ENCODE results near the gene ANKRD44. TPM values are rescaled to one million over a fixed set of nuclear protein-coding genes. Genes with fewer than 3 reads are reported as not detected.

The ANKRD44 gene
- total and polyA plus RNA-seq, 5 experiments from 2014 or later, result 85.8 to 279 (median 96.1) TPM

DNA sequence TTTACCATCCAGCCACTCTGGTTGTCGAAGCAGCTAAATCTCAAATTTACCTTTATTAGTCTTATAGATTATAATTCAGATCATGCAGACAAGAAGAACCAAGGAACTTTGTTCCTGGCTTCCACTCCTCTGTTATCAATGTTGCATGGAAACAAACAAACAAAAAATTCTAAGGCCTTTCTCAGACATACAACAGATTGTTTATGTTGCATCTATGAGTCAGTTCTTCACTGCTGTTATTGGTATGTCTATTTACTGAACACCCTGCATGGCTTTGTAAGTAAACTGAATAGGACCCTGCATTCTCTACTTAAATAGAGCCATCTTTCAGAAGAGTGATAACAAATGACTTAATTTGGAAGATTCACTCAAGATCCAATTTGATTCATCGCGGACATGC, 1.6 kb upstream of the ANKRD44 start:
- Mint-ChIP-seq H3K27me3 (no peaks in the 10 kb centered on the region), H3K27ac (peak overlapping the region; percentile 89 to 98 (median 94)), H3K4me3 (peak overlapping the region in 8 of 10 donors; percentile 7 to 96 (median 89)), H3K4me1 (peaks cover 25 to 53% (median 49%) of the 10 kb centered on the region in 4 donors), H3K36me3 (no peaks in the 10 kb centered on the region), H3K9me3 (no peaks in the 10 kb centered on the region)
- DNase-seq (no peak), ATAC-seq (no peak)
- POLR2A ChIA-PET, result interaction anchor here (1.9 to 15.8 kb wide), 6 partner anchors 11 to 121 kb away, joined by 4 to 582 read pairs (median 56); no protein-coding TSS in a partner anchor

DNA sequence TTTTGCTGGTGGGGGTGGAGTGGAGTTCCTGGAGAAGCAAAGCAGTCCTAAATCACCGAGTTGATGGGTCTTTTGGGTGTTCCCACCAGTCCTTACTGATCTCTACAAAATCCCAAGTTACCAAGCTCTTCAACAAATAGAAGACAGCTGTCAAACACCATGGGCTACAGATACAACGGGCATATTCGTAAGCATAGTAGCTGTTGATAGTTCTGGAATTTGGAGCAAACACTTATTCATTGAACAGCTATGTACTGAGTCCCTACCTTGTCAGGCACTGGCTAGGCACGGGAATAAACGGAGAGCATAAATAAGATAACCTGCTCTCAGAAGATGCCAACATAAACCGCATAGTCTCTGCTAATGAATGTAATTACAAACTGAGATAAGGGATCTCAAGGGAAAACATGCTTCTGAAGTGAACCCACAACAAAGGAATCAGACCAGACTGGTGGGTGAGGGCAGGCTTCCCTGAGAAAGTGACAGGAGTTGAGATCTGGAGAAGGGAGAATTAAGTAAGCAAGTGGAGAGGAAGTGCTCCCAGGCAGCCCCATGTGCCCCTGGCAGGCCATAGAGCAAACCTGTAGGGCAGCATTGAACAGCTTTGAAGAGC, 947 bp upstream of the ANKRD44 start:
- POLR2A ChIA-PET, result interaction anchor here (0.5 to 15.8 kb wide), 19 partner anchors 9 to 198 kb away, joined by 3 to 582 read pairs (median 10); partner anchors contain the start of gene SF3B1
- DNase-seq, result no peak
- Mint-ChIP-seq H3K36me3 (no peaks in the 10 kb centered on the region), H3K9me3 (no peaks in the 10 kb centered on the region), H3K27ac (peak overlapping the region; percentile 89 to 98 (median 94)), H3K4me3 (peak overlapping the region; percentile 80 to 96 (median 88)), H3K27me3 (no peaks in the 10 kb centered on the region), H3K4me1 (peaks cover 28 to 59% (median 53%) of the 10 kb centered on the region in 4 donors)
- ATAC-seq, result no peak

DNA sequence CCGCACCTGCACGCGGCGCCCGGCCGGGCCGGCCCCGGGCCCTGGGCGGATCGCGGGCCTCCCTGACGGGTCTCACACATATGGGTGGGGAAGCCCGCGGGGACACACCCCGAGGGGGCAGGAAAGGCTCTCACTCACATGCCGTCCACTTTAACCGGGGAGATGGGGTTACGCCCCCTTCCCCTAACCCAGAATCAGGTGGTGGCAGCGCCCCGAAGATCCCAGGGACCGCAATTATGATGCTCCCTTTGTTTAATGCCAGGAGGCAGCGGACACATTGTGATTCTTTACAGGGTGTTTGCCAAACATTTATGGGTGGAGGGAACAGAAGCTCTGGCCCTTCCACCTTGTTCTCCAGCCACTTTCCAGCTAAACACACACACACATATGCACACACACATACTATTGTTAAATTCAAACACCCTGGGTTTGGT, 424 bp upstream of the ANKRD44 start:
- H3K4me3 Mint-ChIP-seq, result peak overlapping the region; percentile 80 to 96 (median 88)
- no peaks in the 10 kb centered on the region for H3K27me3 Mint-ChIP-seq
- no peak for DNase-seq
- peak overlapping the region; percentile 89 to 98 (median 94) for H3K27ac Mint-ChIP-seq
- POLR2A ChIA-PET, result interaction anchor here (0.5 to 15.8 kb wide), 20 partner anchors 9 to 197 kb away, joined by 3 to 582 read pairs (median 8); partner anchors contain the start of gene SF3B1
- H3K4me1 Mint-ChIP-seq, result peaks cover 32 to 65% (median 57%) of the 10 kb centered on the region in 4 donors
- no peaks in the 10 kb centered on the region for H3K36me3 Mint-ChIP-seq
- H3K9me3 Mint-ChIP-seq, result no peaks in the 10 kb centered on the region
- ATAC-seq, result no peak

DNA sequence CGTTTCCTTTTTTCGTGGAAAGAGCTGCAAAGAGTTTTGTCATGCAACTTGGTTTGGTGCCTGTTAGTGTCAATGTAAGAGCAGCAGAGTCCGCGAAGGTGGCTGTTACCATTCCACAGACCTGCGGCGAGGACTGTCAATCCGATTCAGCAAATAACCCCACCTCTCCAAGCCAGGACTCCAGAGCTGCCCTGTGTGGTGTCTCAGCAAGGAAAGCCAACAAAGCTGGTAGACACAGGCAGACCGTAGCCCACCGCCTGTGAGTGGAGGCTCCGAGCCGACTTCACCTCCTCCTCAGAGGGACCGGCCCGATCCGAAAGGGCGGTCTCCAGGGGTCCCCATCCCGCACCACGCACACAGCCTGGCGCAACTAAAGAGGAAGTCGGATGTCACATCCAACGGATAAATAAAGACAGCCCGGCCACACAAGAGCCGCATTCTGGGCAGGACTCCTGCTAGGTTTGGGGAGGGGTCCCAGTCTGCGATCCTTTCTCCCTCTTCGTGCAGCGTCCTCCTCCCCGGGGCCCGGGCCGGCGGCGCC, 819 bp downstream of the ANKRD44 start:
- POLR2A ChIA-PET, result interaction anchor here (0.5 to 15.8 kb wide), 29 partner anchors 8 to 190 kb away, joined by 3 to 582 read pairs (median 7); partner anchors contain the start of gene SF3B1

DNA sequence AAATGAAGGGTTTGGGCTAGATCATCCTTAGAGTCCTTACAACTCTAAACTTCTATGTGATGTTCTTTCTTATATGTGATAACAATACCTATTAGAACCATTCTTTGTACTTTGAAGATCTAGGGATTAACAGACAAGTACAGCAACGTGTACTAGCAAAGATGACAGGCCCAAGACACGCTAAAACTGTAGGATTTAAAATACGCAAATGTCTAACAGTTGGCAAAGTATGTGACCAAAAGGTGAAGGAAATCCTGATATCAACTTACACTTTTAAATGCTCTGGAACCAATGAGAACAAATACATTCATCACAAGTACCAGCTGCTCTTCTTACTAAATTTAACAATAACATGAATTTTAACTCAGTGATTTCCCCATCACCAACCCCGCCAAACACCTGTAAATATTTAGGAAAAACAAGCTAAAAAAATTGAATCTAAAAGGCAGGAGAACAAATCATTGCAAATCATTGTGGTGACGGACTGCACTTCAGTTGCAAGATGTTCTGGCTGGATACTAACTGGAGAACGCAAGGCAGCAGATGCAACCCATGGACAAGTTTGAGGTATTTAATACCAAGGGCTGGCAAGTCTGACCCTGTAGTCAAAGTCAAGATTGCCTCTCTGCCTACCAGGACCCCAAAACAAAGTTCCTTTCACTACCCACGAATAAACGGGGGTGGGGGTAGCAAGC, 1.4 kb downstream of the ANKRD44 start:
- Mint-ChIP-seq H3K4me1 (peaks cover 38 to 66% (median 63%) of the 10 kb centered on the region in 4 donors), H3K4me3 (peak overlapping the region; percentile 92 to 99 (median 96)), H3K9me3 (no peaks in the 10 kb centered on the region), H3K36me3 (peaks cover 0 to 6% (median 2%) of the 10 kb centered on the region in 3 donors), H3K27ac (peak overlapping the region; percentile 93 to 98 (median 95)), H3K27me3 (no peaks in the 10 kb centered on the region)
- DNase-seq (peak in 2 of 10 donors; percentile 37 to 40), ATAC-seq (no peak)
- POLR2A ChIA-PET, result interaction anchor here (0.5 to 15.8 kb wide), 27 partner anchors 11 to 196 kb away, joined by 3 to 582 read pairs (median 9); partner anchors contain the start of gene SF3B1

More for the DNA sequence above, 819 bp downstream of the ANKRD44 start:
- Mint-ChIP-seq H3K27me3 (no peaks in the 10 kb centered on the region), H3K4me1 (peaks cover 36 to 67% (median 62%) of the 10 kb centered on the region in 4 donors), H3K9me3 (no peaks in the 10 kb centered on the region), H3K36me3 (peaks cover 0 to 6% (median 2%) of the 10 kb centered on the region in 3 donors), H3K27ac (peak overlapping the region; percentile 93 to 98 (median 95)), H3K4me3 (peak overlapping the region; percentile 92 to 99 (median 96))
- ATAC-seq, result peak; percentile 6
- peak in 7 of 10 donors; percentile 19 to 63 (median 44) for DNase-seq

DNA sequence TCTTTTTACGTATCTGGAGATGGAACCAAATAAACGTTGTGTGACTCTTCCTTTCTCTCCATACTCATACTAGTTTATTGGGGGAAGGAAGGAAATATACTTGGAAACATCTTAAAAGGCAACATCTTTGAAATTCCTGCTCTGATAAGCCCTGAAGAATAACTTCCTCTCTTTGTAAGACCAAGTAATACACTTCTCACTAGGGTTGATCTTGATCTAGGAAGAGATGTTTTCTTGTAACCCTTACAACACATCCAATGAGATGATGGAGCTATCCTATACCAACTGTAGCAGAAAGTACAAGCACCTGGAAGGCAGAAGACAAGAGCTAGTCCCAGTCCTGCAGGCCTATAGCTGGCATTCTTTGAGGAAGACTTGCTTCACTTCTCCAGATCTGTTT, 2.0 kb downstream of the ANKRD44 start:
- H3K27me3 Mint-ChIP-seq, result no peaks in the 10 kb centered on the region
- H3K4me3 Mint-ChIP-seq, result peak overlapping the region; percentile 92 to 99 (median 96)
- H3K27ac Mint-ChIP-seq, result peak overlapping the region; percentile 93 to 98 (median 95)
- POLR2A ChIA-PET, result interaction anchor here (0.6 to 15.8 kb wide), 24 partner anchors 9 to 195 kb away, joined by 3 to 582 read pairs (median 12); partner anchors contain the start of gene SF3B1
- ATAC-seq (no peak), DNase-seq (no peak)
- H3K9me3 Mint-ChIP-seq, result no peaks in the 10 kb centered on the region
- H3K4me1 Mint-ChIP-seq, result peaks cover 38 to 71% (median 64%) of the 10 kb centered on the region in 4 donors
- peaks cover 0 to 6% (median 2%) of the 10 kb centered on the region in 3 donors for H3K36me3 Mint-ChIP-seq

DNA sequence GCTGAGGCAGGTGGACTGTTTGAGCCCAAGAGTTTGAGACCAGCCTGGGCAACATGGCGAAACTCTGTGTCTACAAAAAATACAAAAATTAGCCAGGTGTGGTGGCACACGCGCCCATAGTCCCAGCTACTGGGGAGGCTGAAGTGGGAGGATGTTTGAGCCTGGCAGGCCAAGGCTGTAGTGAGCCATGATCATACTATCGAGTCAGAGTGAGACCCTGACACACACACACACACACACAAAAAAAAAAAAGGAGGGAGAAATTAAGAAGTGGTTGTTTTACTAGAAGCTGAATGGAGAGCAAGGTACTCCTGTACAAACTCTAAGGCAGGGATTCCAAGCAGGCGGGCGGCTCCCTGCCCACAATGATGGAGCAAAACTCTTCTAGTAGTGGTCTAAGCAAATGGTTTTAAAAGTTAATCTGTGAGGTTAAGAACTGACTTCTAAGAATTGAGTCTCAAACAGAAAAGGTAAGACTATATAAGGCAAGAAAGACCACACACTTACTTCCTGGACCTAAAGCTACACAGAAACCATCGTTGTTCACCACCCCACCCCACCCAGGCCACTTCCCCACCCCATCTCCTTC, 2.6 kb downstream of the ANKRD44 start:
- H3K36me3 Mint-ChIP-seq, result peaks cover 0 to 6% (median 2%) of the 10 kb centered on the region in 3 donors
- POLR2A ChIA-PET, result interaction anchor here (0.6 to 15.8 kb wide), 25 partner anchors 9 to 195 kb away, joined by 3 to 582 read pairs (median 9); partner anchors contain the start of gene SF3B1
- DNase-seq, result peak in 3 of 10 donors; percentile 28 to 53 (median 47)
- H3K4me1 Mint-ChIP-seq, result peaks cover 39 to 76% (median 65%) of the 10 kb centered on the region in 4 donors
- H3K27me3 Mint-ChIP-seq, result no peaks in the 10 kb centered on the region
- peak overlapping the region; percentile 92 to 99 (median 96) for H3K4me3 Mint-ChIP-seq
- ATAC-seq, result peak; percentile 8 to 14
- no peaks in the 10 kb centered on the region for H3K9me3 Mint-ChIP-seq
- H3K27ac Mint-ChIP-seq, result peak overlapping the region; percentile 93 to 98 (median 95)

DNA sequence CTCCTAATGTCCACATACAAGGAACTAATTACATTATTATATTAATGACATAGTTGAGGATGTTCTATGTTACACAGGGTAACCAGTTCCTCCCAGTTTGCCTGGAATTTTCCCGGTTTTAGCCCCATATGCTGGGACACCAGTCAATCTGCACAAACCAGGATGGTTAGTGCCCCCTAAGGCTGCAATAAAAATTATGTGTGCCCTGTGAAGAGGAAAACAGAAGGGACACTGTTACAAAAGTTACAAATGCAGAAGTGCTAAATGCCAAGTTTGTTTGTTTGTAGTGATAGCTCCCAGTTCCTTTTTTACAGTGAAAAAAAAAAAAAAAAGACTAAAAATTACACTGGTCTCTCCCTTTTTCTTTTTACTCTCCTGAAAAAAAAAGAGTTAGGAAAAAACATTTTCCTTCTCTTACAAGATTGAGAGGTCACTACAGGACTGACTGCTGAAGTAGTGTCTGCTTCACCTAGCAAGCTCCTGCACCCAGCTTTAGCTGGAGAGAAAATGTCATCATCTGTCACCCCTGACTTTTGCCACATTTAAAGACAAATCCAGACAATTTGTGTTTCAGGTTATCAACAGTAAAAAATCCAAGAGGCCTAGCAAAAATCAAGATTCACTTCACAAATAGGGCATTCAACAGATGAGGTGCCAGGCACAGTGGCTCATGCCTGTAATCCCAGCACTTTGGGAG, 3.2 kb downstream of the ANKRD44 start:
- ATAC-seq (no peak), DNase-seq (no peak)
- peak overlapping the region; percentile 92 to 99 (median 96) for H3K4me3 Mint-ChIP-seq

DNA sequence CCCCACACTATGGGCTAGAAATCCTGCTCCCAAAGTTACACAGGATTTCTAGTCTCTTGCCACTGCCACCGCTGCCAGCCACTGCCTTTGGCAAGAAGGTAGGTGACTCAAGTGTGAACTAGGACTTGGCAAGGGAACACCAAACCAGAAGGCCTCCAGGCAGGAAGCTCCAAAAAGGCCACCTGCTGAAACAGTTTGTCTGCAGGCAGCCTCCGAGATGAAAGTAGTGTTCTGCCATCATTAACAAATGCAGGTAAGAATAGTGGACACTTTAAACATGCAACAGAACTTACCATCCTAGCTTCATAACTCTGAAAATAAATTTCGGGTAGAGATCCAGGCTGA, 3.9 kb downstream of the ANKRD44 start:
- H3K9me3 Mint-ChIP-seq, result no peaks in the 10 kb centered on the region
- H3K36me3 Mint-ChIP-seq, result peaks cover 3 to 14% (median 11%) of the 10 kb centered on the region in 3 donors
- H3K27ac Mint-ChIP-seq, result peak overlapping the region; percentile 93 to 98 (median 95)
- H3K4me3 Mint-ChIP-seq, result peak overlapping the region; percentile 92 to 99 (median 96)
- POLR2A ChIA-PET, result interaction anchor here (0.7 to 15.8 kb wide), 13 partner anchors 11 to 193 kb away, joined by 3 to 582 read pairs (median 6); no protein-coding TSS in a partner anchor
- no peaks in the 10 kb centered on the region for H3K27me3 Mint-ChIP-seq
- DNase-seq (peak in 1 of 10 donors; percentile 17), ATAC-seq (no peak)
- H3K4me1 Mint-ChIP-seq, result peaks cover 42 to 79% (median 64%) of the 10 kb centered on the region in 4 donors

More for the DNA sequence above, 3.2 kb downstream of the ANKRD44 start:
- H3K27ac Mint-ChIP-seq, result peak overlapping the region; percentile 93 to 98 (median 95)
- no peaks in the 10 kb centered on the region for H3K9me3 Mint-ChIP-seq
- no peaks in the 10 kb centered on the region for H3K27me3 Mint-ChIP-seq
- peaks cover 42 to 79% (median 65%) of the 10 kb centered on the region in 4 donors for H3K4me1 Mint-ChIP-seq
- peaks cover 0 to 9% (median 8%) of the 10 kb centered on the region in 3 donors for H3K36me3 Mint-ChIP-seq
- POLR2A ChIA-PET, result interaction anchor here (0.6 to 15.8 kb wide), 22 partner anchors 8 to 193 kb away, joined by 3 to 582 read pairs (median 9); no protein-coding TSS in a partner anchor

DNA sequence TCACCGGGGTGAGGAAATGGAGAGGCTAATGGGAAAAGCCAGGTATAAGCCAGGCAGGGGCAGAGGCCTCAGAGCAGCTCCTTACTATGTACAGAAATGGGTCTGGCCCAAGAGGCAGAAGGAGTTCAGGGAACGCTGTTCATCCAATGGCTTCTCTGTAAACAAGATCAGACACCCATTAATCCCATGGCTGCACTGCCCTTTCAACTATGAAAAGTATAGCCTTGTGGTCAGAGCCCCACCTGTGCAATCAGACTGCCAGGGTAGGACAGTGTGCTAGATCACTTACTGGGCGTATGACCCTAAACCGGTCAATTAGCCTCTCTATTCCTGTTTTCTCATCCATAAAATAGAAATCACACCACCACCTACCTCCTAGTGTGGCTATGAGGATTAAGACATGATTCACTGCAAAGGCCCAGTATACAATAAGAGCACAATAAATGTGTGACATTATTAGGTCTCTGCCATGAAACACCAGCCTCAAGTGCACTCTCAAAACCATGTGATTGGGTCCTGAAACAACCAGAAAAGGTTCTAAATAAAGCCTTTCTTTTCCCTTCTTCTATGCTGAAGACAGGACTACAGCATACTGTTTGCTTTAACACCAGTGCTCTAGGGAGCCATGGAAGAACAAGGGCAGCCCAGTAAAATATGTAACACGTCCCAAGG, 4.4 kb downstream of the ANKRD44 start:
- ATAC-seq, result no peak
- peaks cover 4 to 18% (median 13%) of the 10 kb centered on the region in 3 donors for H3K36me3 Mint-ChIP-seq
- peak overlapping the region; percentile 92 to 99 (median 96) for H3K4me3 Mint-ChIP-seq
- no peaks in the 10 kb centered on the region for H3K9me3 Mint-ChIP-seq
- peak overlapping the region; percentile 93 to 98 (median 95) for H3K27ac Mint-ChIP-seq
- H3K4me1 Mint-ChIP-seq, result peaks cover 40 to 79% (median 63%) of the 10 kb centered on the region in 4 donors
- POLR2A ChIA-PET, result interaction anchor here (0.6 to 15.8 kb wide), 12 partner anchors 11 to 192 kb away, joined by 3 to 582 read pairs (median 5); no protein-coding TSS in a partner anchor
- no peaks in the 10 kb centered on the region for H3K27me3 Mint-ChIP-seq
- no peak for DNase-seq

All from naive thymus-derived CD8-positive, alpha-beta T cell (primary cell).